ENCODE measurements around the gene PNP. TPM values are rescaled to one million over a fixed set of nuclear protein-coding genes. Genes with fewer than 3 reads are reported as not detected.
A peak's percentile ranks its signal among the peaks of the same experiment; 100 is the strongest.

PNP gene
- total RNA-seq, 1 experiment from 2014 or later = 56.0 TPM

GRCh38 chr14:20486684-20487395, 17.6 kb downstream of the PNP start:
- peaks cover 26% of the 10 kb centered on the region for H3K4me1 Mint-ChIP-seq (ENCODE audit: insufficient read depth, unreplicated experiment)
- DNase-seq (ENCODE audit: unreplicated experiment) = no peak
- H3K27ac Mint-ChIP-seq (ENCODE audit: low read depth, unreplicated experiment) = no peak overlapping the region
- POLR2A ChIA-PET = interaction anchor here (0.7 to 4.4 kb wide), 2 partner anchors 12 to 17 kb away, joined by 3 to 30 read pairs; partner anchors contain the start of gene PNP
- CTCF ChIA-PET = interaction anchor here (0.5 to 1.8 kb wide), 11 partner anchors 10 to 369 kb away, joined by 3 to 15 read pairs (median 3); no protein-coding TSS in a partner anchor
- BruUV-seq (replicated peaks) = no TSS peak
- H3K36me3 Mint-ChIP-seq (ENCODE audit: insufficient read depth, unreplicated experiment) = no peaks in the 10 kb centered on the region
- H3K4me3 Mint-ChIP-seq (ENCODE audit: unreplicated experiment) = no peak overlapping the region
- TF ChIP-seq CTCF (IDR thresholded peaks at IDR 0.05; ENCODE audit: unreplicated experiment) = no peak
- no peaks in the 10 kb centered on the region for H3K27me3 Mint-ChIP-seq (ENCODE audit: insufficient read depth, unreplicated experiment)
- no peaks in the 10 kb centered on the region for H3K9me3 Mint-ChIP-seq (ENCODE audit: unreplicated experiment)
- intact Hi-C loops (cut with micrococcal nuclease) = no loop called here

GRCh38 chr14:20487396-20487725, 18.2 kb downstream of the PNP start:
- intact Hi-C loops (cut with micrococcal nuclease) = no loop called here
- no peak overlapping the region for H3K4me3 Mint-ChIP-seq (ENCODE audit: unreplicated experiment)
- H3K36me3 Mint-ChIP-seq (ENCODE audit: insufficient read depth, unreplicated experiment) = no peaks in the 10 kb centered on the region
- H3K9me3 Mint-ChIP-seq (ENCODE audit: unreplicated experiment) = no peaks in the 10 kb centered on the region
- no TSS peak for BruUV-seq (replicated peaks)
- ChIA-PET POLR2A (interaction anchor here (0.7 to 4.4 kb wide), 2 partner anchors 12 to 17 kb away, joined by 3 to 30 read pairs; partner anchors contain the start of gene PNP), CTCF (interaction anchor here (0.5 to 1.8 kb wide), 10 partner anchors 12 to 127 kb away, joined by 3 to 15 read pairs (median 4); no protein-coding TSS in a partner anchor)
- DNase-seq (ENCODE audit: unreplicated experiment) = no peak
- H3K4me1 Mint-ChIP-seq (ENCODE audit: insufficient read depth, unreplicated experiment) = peaks cover 26% of the 10 kb centered on the region
- H3K27me3 Mint-ChIP-seq (ENCODE audit: insufficient read depth, unreplicated experiment) = no peaks in the 10 kb centered on the region
- no peak overlapping the region for H3K27ac Mint-ChIP-seq (ENCODE audit: low read depth, unreplicated experiment)
- TF ChIP-seq CTCF (IDR thresholded peaks at IDR 0.05; ENCODE audit: unreplicated experiment) = no peak

- H3K4me1 Mint-ChIP-seq (ENCODE audit: insufficient read depth, unreplicated experiment) = peaks cover 26% of the 10 kb centered on the region
- H3K4me3 Mint-ChIP-seq (ENCODE audit: unreplicated experiment) = no peak overlapping the region
- intact Hi-C loops (cut with micrococcal nuclease) = no loop called here
- peak overlapping the region; percentile 1 for H3K27ac Mint-ChIP-seq (ENCODE audit: low read depth, unreplicated experiment)
- ChIA-PET CTCF (interaction anchor here (0.6 to 1.2 kb wide), 5 partner anchors 13 to 42 kb away, joined by 3 to 4 read pairs (median 3); partner anchors contain the start of gene PIP4P1), POLR2A (interaction anchor here (0.7 to 4.4 kb wide), 4 partner anchors 19 to 147 kb away, joined by 3 to 30 read pairs (median 6); partner anchors contain the start of genes PIP4P1 and PNP)
- DNase-seq (ENCODE audit: unreplicated experiment) = peak; percentile 53
- no peak for TF ChIP-seq CTCF (IDR thresholded peaks at IDR 0.05; ENCODE audit: unreplicated experiment)
- H3K36me3 Mint-ChIP-seq (ENCODE audit: insufficient read depth, unreplicated experiment) = no peaks in the 10 kb centered on the region
- no peaks in the 10 kb centered on the region for H3K27me3 Mint-ChIP-seq (ENCODE audit: insufficient read depth, unreplicated experiment)
- no TSS peak for BruUV-seq (replicated peaks)
- no peaks in the 10 kb centered on the region for H3K9me3 Mint-ChIP-seq (ENCODE audit: unreplicated experiment)
Observed at GRCh38 chr14:20489093-20489994, 20.1 kb downstream of the PNP start.

- Mint-ChIP-seq H3K27ac (ENCODE audit: low read depth, unreplicated experiment) (no peak overlapping the region), H3K9me3 (ENCODE audit: unreplicated experiment) (no peaks in the 10 kb centered on the region), H3K4me1 (ENCODE audit: insufficient read depth, unreplicated experiment) (peaks cover 28% of the 10 kb centered on the region), H3K27me3 (ENCODE audit: insufficient read depth, unreplicated experiment) (no peaks in the 10 kb centered on the region), H3K4me3 (ENCODE audit: unreplicated experiment) (no peak overlapping the region), H3K36me3 (ENCODE audit: insufficient read depth, unreplicated experiment) (no peaks in the 10 kb centered on the region)
- TF ChIP-seq CTCF (IDR thresholded peaks at IDR 0.05; ENCODE audit: unreplicated experiment) = no peak
- ChIA-PET CTCF (interaction anchor here (0.5 to 2.1 kb wide), 3 partner anchors 40 to 485 kb away, joined by 3 to 6 read pairs (median 4); no protein-coding TSS in a partner anchor), POLR2A (interaction anchor here (0.6 to 4.4 kb wide), 2 partner anchors 20 to 37 kb away, joined by 4 to 30 read pairs; partner anchors contain the start of gene PNP)
- DNase-seq (ENCODE audit: unreplicated experiment) = no peak
- intact Hi-C loops (cut with micrococcal nuclease) = no loop called here
- no TSS peak for BruUV-seq (replicated peaks)
Observed at GRCh38 chr14:20490563-20490962, 21.4 kb downstream of the PNP start.
